Stimulated activated naive CD8-positive, alpha-beta T cell treated with anti-CD3 and anti-CD28 coated beads, Interleukin-15, Interleukin-2, amounts not matched to agents 100 U/mL and 50 U/mL, for 24 hours (primary cell): ENCODE data around the gene TTLL11.

Source experiments
- ATAC-seq: fragments of 150-1000 bp; cut with Tn5 transposase; one replicate; pipeline ENCODE4 v1.10.0; 2021
- DNase-seq: peaks from one replicate; pipeline ENCODE4 v3.0.0; 2021

Gene TTLL11

DNA sequence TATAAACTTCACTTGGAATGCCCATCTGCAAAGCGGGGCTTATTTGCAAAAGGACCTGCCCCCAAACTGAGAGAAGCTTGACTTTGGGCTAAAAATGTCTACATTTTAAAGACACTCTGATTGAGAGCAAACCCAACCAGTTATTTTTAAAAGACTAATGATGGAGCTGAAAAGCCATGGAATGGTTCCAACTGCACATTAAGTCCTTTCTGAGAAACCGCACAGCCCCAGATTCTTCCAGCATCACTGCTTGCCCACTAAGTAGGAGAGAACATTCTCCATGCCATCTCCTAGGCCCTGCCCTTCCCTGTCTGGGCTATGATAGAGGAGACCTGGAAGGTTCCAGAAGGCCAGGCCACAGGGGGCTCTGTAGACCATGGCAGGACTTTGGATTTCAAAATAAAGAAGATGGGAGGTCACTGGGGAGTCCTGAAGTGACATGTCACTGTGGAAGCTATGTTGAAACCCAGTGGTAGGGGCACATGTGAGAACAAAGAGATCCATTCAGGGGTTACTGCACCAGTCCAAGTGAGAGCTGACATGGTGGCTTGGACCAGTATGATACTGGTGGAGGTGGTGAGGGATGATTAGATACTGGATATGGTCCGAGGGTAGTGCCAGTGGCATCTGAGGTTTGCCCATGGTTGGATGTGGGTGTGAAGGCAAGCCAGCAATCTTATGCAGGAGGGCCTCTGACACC, 262.5 kb downstream of the TTLL11 start:
- ATAC-seq = no peak
- DNase-seq = no peak

DNA sequence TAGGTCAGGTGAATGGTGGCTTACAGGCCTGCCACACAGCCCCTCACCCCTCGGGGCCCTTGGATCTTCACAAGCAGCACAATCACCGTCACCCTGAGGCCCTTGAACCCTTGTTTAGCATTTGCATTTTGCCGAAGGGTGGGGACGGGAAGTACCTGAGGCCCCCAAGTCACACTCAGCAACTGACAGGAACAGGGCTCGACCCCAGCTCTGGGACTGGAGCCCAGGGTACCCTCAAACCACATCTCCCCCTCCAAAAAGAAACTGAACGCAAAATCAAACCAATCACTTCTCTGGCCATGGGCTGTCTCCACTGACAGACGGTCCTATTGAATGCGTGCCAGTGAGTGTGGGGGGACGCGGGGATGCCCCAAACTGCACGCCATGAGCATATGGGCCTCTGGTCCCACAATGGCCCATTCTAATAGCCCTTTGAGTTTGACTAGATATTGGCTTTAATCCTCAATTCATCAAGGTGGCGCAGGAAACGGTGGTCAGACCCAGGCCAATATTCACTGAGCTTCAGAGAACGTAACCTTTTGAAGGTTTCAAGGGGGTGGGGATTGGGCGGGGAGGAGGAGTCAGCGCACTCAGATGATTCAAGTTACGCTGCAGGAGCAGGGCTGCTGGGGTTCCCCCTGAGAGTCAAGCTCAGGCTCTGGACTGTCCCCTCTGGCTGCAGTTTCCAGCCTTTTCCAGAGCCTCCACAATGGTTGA, 265.7 kb downstream of the TTLL11 start:
- DNase-seq (no peak), ATAC-seq (no peak)

DNA sequence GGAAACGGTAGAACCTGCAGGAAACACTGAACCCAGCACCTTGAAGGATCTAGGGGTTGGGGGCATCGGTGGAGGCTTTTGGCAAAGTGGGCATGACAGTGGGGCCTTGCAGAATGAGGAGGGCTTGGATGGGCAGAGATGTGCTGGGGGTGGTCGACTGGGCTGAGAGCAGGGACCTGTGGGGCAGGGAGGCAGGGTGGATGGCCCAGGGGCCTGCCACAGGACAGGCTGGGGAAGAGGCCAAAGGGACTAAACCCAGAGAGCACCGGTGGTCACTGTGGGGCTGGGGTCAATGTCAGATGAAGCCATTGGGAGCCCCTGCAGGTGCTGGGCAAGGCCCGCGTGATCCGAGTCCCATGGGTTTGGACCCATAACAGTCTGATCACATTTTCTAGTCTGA, 266.4 kb downstream of the TTLL11 start:
- no peak for ATAC-seq
- no peak for DNase-seq

DNA sequence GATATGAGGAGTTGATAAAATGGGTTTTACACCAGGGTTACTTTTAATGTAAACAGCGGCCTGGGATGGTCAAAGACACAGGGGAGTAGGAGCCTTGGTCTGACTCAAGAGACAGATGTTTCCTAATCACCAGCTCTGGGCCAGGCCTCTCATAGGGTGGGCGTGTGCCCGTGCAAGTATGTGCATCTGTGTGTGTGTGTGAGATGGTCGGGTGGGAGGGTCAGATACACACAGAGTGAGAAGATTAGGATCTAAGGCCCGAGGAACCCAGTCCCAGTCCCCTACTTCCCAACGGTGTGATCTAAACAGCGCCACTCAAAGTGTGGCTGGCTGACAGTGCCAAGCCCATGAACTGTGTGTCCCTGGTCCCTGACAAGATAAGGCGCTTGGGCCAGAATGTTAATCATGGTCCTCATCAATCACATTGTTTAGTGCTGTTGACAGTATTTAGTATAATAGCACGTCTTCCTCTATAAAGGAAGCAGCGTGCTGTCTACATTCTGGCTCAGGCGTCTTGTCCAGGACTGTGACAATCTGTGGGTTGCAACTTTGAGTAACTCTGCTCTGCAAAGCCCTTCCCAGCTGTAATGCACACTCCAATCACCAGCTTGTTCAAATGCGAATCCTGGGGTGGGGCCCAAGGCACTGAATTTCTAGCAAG, 267.9 kb downstream of the TTLL11 start:
- DNase-seq (no peak), ATAC-seq (no peak)

DNA sequence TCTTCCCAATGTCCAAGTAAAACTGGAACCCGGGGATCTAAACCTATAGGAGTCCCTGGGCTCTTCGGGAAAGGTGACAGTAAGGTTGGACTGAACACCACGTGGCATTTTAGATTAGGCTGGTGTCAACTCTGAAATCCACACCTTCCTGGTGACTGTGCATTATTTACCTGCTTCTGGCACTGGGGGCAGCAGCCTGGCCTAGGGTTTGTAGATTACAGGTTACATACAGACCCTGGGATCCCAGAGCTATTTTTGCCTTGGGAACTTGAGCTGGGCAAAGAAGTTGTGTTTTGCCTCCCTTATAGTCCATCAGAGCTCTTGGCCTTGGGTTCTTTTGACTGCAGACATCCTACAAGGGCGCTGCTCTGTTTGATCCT, 268.5 kb downstream of the TTLL11 start:
- no peak for DNase-seq
- ATAC-seq = no peak

DNA sequence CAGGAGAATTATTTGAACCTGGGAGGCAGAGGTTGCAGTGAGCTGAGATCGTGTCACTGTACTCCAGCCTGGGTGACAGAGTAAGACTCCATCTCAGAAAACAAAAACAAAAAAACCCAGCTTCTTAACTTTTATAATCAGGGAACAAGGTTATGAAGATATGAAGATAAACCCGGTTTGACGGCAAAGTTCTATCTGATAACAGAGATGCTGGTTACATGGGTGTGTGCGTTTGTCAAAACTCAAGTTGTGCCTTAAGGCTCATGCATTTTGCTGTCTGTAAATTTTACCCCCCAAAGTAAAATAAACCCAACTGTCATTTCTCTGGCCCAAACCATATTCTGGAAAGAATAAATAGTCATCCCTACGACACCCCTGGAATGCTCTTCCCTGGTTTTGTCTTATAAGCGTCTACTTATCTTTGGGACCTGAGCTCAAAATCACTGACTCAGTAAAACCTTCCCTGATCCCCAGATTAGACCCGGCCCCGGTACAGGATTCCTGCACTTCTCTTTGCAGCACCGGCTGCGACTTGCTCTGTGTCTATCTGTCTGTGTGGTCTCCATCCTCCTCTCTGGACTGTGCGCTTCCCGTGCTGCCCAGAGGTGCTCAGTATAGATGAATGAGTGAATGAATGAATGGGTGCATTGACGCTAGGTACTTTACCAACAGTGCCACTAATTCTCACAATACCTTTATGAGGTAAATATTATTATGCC, 269.5 kb downstream of the TTLL11 start:
- DNase-seq (no peak), ATAC-seq (no peak)

DNA sequence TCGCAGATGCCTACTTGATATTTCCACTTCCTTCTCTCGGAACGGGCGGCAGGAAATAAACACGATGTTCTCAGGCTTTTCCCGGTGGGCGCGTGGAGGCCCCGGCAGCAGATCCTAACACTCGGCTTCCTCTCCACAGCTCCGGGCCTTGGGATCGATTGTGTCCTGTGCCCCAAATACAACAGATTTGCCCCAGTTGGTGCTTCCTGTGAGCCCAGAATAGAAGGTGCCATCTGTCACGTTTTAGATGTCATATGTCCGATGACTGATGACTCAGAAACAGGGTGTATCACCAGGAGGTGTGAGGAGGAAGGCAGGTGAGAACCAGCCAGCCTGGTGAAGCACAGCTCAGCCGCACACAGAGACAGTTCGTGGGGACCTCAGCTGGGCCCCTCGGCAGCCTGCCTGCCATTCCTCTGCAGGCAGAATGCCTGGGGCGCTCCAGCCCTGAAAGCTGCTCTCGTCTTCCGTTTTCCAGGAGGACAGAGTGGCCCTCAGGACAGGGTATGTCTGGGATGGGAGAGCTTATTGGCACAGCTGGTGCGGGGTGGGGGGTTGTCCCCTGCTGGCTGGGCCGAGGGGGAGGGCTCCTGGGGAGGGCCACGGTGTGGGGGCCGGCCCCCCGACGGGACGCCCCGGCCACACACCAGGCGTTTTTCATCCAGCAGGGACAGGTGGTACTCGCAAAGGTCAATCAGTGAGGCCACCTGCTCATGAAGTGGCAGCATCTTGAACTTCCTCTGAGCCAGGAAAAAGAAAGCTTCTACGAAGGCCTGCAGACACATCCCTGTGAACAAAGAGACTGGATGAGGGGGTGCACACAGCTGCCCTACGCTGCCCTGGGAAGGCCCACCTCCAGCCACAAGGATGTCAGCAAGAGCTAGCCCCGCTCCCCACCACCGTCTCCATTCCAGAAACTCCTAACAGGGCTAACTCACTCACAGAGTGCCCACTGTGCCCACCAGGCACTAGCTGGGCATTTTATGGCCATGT, 270.7 kb downstream of the TTLL11 start:
- no peak for ATAC-seq
- DNase-seq = no peak

DNA sequence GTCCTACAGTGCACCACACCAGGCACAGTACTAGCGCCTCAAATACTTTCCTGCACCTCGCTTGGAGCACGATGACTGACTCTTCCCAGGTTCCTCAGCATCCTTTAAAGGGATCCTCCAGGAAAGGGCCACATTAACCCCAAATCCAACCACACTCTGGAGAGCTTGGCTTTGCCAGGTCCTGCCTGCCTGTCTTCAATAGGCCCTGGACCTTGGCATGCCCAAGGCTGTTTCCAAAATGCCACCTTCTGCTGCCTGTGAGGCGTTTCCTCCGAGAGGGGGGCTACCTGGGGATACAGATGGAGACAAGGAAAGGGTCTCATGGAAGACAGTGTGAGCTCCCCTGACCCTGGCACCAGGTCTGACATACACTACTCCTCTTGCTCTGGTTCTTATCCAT, 271.8 kb downstream of the TTLL11 start:
- DNase-seq (no peak), ATAC-seq (no peak)

DNA sequence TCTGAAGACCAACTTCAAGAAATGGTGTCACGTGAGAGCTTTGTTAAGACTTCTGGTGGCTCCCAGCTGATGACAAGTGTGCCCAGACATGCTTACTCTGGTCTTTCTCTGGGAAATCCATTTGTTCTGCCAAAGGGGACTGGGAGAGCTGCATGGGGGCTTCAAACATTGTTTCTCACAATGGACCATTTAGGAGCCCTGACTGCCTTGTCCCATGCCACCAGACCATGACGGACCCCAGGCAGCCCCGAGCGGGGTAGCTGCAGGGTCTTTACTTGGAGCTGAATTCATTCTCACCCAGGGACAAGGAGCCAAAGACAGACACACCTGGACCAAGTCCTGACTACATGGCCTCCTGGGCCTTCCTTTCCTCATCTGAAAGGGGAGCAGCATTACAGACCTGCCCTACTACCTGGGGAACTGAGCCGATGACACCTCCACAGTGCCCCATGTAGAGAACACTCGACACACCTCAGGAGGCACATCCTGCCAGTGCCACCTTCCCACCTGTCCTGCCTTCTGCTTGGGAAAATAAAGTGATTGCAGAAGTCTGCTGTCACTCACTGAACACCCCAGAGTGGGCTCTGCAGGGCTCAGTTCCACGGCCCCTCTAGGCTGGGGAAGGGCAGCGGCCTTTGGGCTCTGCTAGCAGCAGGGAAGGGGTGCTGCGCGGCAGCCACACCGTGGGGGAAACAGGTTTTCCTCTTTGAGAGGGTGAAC, 272.7 kb downstream of the TTLL11 start:
- ATAC-seq (no peak), DNase-seq (no peak)

DNA sequence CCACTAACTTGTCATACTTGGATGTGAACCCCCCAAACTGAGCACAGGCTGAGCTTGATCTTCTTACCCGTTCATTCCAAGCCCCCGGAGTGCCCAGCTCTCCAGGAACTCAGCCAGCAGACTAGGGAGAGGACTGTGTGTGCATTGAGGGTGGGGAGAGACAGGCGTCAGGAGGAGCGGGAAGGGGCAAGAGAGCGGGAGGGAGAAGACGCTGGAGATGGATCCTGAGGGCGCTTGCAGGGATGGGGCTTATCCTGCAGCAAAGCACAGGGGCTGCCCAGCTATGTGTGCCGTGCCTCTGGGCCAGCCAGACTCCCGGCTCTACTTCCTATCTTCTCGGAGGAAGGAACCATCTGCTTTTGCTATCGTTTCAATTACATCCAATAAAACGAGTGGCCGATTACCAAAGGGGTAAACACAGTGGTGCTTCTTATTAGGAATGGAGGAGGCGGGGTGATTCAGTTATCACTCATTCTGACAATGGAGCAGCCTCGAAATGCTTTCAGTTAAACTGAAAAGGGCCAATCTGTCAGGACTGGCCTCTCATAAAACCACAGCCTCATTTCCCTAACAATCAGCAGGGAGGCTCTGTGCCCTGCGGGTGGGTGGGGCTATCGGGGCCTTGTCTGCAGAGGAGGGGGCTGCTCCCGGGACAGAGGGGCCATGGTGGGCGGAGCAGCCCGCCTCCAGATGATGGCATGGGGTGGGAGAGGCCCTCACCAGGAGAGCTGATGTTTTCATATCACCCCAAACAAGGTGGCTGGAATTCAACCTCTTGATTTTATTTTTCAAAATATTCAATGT, 273.5 kb downstream of the TTLL11 start:
- DNase-seq = no peak
- no peak for ATAC-seq

DNA sequence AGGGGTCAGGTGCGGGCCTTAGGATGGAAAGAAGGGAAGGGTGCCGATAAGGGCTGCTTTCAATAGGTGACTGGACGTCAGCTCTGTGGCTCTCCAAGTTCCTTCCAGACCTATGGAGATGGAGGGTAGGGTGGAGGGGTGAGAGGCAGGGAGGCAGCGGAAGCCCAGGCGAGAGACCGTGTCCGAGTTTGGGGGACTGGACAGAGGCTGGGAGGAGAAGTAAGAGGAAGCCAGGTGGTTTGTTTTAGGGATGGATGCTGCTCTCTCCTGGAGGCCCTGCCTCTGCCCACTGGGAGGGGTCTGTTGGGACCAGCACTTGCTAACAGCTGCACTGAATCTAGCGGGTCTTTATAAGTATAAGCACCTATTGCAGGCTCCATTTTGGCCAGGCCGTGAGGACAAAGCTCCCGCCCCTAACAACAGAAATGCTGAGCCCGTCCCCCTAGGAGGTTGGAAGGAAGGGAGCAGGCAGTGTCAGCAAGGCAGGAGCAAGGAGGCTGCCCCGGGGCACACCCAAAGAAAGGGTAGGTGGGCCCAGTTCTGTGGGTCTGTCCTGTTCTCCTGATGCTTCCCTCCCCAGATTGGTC, 274.2 kb downstream of the TTLL11 start:
- DNase-seq (no peak), ATAC-seq (no peak)

DNA sequence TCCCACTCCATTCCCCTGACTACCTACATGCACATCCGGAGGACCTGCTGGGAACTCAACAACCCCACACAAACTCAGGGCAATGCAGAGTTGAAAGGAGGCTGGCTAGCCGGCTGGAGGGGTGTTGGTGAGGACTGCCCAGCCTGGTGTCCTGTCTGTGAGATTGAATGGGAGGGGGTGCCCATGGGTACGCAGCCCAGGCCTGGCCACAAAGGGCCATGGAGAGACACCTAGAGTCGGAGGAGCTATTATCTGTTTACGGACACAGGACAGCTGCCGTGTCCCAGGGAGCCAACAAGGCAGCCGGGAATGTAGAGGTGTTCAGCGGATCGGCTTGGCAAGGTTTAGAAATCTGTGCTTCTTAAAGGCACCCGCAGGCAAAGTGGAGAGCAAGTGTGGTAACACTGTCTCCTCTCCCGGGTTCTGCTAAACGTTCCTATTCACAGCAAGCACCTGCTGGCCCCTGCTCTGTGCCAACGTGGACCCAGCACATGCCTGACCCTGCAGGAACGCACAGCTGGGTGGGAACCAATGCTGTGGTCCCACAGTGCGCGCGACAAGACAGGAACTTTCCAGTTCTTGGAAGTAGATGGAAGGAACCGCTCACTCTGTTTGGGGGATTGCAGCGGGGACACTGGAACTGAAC, 275.0 kb downstream of the TTLL11 start:
- no peak for DNase-seq
- no peak for ATAC-seq

DNA sequence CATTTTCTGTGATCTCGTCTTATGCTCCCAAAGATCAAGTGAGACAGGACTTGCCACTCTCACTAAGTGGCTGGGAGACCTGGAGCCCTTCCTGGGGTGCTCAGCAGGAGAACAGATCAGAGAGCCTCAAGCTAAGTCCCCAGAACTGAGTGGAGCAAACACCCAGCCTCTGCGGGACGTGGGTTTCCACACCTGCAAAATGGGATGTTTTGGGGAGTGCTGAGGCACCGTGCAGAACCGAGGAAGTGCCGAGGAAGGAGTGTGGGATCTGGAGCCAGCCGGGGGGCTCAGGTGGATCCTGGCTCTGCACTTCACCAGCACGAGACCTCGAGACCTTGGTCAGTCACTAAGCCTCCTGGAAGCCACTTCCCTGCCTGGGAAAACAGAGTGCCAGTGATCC, 275.6 kb downstream of the TTLL11 start:
- DNase-seq (no peak), ATAC-seq (no peak)

DNA sequence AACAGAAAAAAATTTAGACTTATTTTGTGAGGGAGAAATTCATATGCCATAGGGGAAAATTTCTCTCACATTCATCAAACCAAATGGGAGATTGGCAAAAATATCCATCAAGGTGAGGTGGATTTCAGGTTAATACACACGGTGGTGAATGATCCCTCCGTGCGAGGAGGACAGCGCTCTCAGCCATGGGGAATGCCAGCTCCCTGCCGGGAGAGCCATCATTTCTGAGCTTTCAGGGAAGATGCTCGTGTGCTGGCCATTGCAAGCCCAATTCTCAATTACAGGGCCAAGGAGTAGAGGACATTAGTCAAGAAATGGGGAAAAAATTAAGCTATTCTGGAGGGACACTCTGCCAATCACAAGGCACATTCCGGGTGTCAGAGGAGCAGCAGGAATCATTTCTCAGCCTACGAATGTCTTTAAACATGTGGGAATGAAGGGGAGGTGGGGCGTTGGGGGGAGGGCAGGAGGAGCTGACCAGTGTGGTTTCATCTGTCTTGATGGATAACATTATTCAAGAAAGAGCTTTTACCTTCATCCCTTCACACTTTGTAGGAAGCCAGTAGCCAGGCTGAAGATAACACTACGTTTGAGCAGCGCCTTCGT, 276.2 kb downstream of the TTLL11 start:
- ATAC-seq (no peak), DNase-seq (no peak)

DNA sequence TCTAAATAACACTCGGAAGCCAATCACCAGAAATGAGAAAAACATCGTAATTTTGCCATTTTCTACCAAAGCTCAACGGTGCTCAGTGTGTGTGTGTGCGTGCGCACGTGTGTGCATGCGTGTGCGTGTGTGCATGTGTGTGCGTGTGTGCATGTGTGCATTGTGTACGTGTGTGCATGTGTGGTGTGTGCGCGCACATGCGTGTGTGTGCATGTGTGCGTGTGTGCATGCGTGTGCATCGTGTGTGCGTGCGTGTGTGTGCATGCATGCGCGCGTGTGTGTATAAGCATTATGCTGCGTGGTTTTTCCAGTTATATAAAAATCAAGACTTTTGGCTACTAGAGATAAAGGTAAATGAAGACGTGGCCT, 276.7 kb downstream of the TTLL11 start:
- no peak for DNase-seq

DNA sequence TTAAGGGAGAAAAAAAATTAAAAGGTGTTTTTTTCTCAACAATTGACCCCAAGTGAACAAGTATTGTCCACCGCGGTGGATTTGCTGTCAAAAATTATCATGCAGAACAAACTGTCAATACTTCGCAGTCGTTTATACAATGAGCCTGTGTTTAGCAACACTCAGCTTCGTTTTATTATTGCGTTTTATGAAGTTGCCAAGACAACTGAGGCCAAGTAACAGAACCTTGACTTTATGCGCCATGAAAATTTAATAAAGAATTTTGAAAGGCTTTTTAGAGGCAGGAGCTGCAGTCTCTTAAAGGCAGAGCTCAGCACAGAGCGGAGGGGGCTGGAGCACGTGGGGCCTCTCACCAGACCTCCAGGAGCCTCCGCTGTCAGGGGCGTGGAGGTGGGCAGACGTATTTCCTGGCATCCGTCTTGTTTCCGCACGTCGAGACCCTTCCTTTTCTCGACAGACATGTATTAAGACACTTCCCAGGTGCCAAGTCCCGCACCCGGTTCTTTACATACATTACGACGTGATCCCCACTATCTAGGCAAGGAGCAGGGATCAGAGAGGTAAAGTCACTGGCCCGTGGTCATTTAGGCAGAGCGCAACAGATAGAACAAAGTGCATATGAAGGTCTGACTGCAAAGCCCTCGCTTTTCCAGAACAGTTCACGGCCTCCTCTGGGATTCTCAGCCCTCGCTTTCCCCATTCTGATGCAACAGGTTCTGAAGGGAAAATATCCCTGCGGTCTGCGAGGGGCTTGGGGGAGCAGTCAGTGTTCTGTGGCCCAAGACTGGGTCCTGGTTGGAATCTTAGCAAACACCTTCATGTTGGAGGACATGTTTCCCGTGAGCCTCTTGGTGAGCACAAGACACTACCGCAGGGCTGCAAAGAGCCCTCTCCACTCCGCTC, 277.3 kb downstream of the TTLL11 start:
- ATAC-seq (no peak), DNase-seq (no peak)

More for the DNA sequence above, 276.7 kb downstream of the TTLL11 start:
- no peak for ATAC-seq

DNA sequence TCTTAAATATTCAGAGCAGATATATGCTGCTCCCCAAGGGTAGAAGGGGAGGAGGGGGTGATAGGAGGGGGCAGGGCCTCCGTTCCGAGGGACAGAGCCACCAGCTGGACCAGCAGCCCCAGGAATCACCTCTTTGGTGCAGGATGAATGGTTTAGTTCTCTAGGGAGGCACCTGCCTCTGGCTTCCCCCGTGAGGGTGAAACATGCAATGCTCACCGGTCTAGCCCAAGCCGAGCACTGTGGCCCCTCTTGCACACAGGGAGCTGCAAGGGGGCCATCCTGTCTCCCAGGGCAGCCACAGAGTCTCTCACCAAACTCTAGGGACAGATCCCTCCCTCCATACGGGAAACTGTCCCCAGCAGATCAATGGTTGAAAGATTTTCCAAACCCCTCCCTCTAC, 278.0 kb downstream of the TTLL11 start:
- no peak for DNase-seq
- ATAC-seq = no peak

DNA sequence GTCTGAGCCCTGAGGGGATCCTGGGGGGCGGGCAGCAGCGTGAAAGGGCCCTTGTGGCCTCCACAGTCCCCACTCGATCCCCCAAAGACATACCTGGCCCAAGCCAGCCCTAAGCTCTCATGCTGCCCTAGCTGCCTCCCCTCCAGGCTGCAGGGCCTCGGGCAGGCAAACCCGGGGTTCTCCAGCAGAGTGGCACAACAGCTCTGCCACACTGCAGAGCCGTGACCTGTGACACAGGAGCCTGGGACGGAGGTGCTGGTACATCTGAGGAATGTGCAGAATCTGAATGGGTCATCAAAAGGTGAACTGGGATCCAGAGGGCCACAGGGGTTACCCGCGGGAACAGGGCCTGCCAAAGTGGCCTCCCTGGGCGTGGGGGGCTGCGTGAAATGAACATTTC, 278.5 kb downstream of the TTLL11 start:
- DNase-seq (no peak), ATAC-seq (no peak)
